ENCODE data around the gene KCNMB2.

Gene KCNMB2

DNA sequence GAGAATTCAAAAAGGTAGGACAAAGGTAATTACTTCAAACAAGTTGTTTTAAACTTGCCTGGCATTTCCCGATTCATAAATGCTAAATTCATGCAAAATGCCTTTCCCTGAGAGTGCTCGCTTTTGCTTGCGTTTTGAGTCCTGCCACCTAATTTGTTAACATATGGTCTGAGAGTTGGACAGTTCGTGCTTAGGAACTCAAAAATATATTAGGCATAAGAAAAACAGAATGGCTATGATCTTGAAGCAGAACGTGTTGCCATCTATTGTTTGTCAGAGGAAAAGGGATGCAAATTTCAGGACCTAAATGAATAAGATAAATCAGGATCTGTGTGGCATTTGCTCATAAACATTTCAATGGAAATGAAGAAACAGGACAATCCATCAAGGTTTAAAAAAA, 339.6 kb downstream of the KCNMB2 start:
- TF ChIP-seq, protein P1, sequence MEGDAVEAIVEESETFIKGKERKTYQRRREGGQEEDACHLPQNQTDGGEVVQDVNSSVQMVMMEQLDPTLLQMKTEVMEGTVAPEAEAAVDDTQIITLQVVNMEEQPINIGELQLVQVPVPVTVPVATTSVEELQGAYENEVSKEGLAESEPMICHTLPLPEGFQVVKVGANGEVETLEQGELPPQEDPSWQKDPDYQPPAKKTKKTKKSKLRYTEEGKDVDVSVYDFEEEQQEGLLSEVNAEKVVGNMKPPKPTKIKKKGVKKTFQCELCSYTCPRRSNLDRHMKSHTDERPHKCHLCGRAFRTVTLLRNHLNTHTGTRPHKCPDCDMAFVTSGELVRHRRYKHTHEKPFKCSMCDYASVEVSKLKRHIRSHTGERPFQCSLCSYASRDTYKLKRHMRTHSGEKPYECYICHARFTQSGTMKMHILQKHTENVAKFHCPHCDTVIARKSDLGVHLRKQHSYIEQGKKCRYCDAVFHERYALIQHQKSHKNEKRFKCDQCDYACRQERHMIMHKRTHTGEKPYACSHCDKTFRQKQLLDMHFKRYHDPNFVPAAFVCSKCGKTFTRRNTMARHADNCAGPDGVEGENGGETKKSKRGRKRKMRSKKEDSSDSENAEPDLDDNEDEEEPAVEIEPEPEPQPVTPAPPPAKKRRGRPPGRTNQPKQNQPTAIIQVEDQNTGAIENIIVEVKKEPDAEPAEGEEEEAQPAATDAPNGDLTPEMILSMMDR (IDR thresholded peaks at IDR 0.05): no peak
- Histone ChIP-seq H3K36me3 (no peaks in the 10 kb centered on the region), H3K27me3 (no peaks in the 10 kb centered on the region), H3K4me1 (ENCODE audit: control insufficient read depth in 1 of 2, insufficient read depth in 1 of 2, low read depth in 1 of 2, low read length in 1 of 2) (no peaks in the 10 kb centered on the region), H3K9me3 (no peaks in the 10 kb centered on the region), H3K4me3 (ENCODE audit: low read depth in 1 of 2, low read length in 1 of 2) (no peak overlapping the region), H3K27ac (no peak overlapping the region)

DNA sequence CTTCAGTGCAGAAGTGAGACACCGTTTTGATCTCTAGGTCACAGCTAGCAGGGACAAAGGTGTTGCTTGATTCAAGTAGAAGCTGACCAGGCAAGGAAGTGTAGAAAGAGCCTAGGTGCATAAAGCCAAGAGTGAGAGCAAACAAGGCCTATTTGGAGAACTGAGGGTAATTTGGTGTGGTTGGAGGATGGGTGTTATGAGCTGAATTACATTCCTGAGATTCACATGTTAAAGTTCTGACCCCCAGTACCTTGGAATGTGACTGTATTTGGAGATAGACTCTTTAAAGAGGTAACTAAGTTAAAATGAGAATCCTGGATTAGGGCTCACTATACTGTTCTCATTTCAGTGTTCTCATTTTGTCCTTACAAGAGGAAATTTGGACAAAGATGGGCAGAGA, 344.0 kb downstream of the KCNMB2 start:
- Histone ChIP-seq H3K4me1 (ENCODE audit: control insufficient read depth in 1 of 2, insufficient read depth in 1 of 2, low read depth in 1 of 2, low read length in 1 of 2) (no peaks in the 10 kb centered on the region), H3K36me3 (no peaks in the 10 kb centered on the region), H3K4me3 (ENCODE audit: low read depth in 1 of 2, low read length in 1 of 2) (no peak overlapping the region), H3K27ac (no peak overlapping the region), H3K9me3 (no peaks in the 10 kb centered on the region), H3K27me3 (no peaks in the 10 kb centered on the region)
- TF ChIP-seq, protein P1 (IDR thresholded peaks at IDR 0.05): no peak
